DND-41 (cell line): ENCODE data around the gene DPT.

ENCODE experiments used
- ATAC-seq: fragments of 200-7000 bp; cut with Tn5 transposase; 3 replicates; pipeline ENCODE4 v1.9.1; 2021; ENCODE audit warnings: low read depth; ENCODE audit not compliant: insufficient read depth
- DNase-seq: peaks from one replicate; pipeline ENCODE4 v3.0.0-alpha.2; 2020
- H2AFZ ChIP-seq: 2 replicates; pipeline ENCODE4 v1.6.0; 2012; ENCODE audit warnings: low read depth, low read length
- H3K27ac ChIP-seq: 2 replicates; pipeline ENCODE4 v1.5.1; 2012; ENCODE audit warnings: low read length, inconsistent platforms
- H3K27me3 ChIP-seq: fragments of 200-600 bp; sonication (generic); 2 replicates; pipeline ENCODE4 v1.6.0; 2012; ENCODE audit warnings: low read length, mild to moderate bottlenecking, inconsistent platforms; ENCODE audit not compliant: insufficient read depth, poor library complexity
- H3K36me3 ChIP-seq: 2 replicates; pipeline ENCODE4 v1.5.1; 2012; ENCODE audit warnings: low read length, inconsistent platforms; ENCODE audit not compliant: insufficient read depth
- H3K4me1 ChIP-seq: 2 replicates; pipeline ENCODE4 v1.5.1; 2012; ENCODE audit warnings: mild to moderate bottlenecking, low read length; ENCODE audit not compliant: insufficient read depth
- H3K4me2 ChIP-seq: 2 replicates; pipeline ENCODE4 v1.6.0; 2012; ENCODE audit warnings: mild to moderate bottlenecking, moderate library complexity, low read length, inconsistent platforms; ENCODE audit not compliant: insufficient read depth
- H3K4me3 ChIP-seq, 2 experiments: fragments of 200-600 bp in 1 of 2; shearing (Covaris generic) in 1 of 2; 2 replicates each; pipeline ENCODE4 v1.5.1; 2012 to 2016; ENCODE audit warnings: inconsistent platforms in 2 of 2, low read length in 2 of 2, mild to moderate bottlenecking in 2 of 2, low read depth in 1 of 2, moderate library complexity in 1 of 2
- H3K79me2 ChIP-seq: 2 replicates; pipeline ENCODE4 v1.6.0; 2012; ENCODE audit warnings: low read length, inconsistent platforms; ENCODE audit not compliant: insufficient read depth
- H3K9ac ChIP-seq: 2 replicates; pipeline ENCODE4 v1.6.0; 2012; ENCODE audit warnings: low read depth, mild to moderate bottlenecking, inconsistent platforms, low read length, moderate library complexity
- H3K9me3 ChIP-seq: 2 replicates; pipeline ENCODE4 v1.5.1; 2012; ENCODE audit warnings: low read length, moderate library complexity, mild to moderate bottlenecking, inconsistent platforms; ENCODE audit not compliant: insufficient read depth, severe bottlenecking
- H4K20me1 ChIP-seq: 2 replicates; pipeline ENCODE4 v1.6.0; 2012; ENCODE audit warnings: low read length; ENCODE audit not compliant: insufficient read depth
- CTCF ChIP-seq: IDR thresholded peaks from 2 replicates; pipeline ENCODE4 v1.5.1; 2012; ENCODE audit warnings: borderline replicate concordance, low read length, moderate library complexity, mild to moderate bottlenecking; ENCODE audit not compliant: poor library complexity, severe bottlenecking; ENCODE audit errors: extremely low read depth
- EZH2 ChIP-seq: IDR thresholded peaks from 3 replicates; pipeline ENCODE4 v1.6.1; 2012; ENCODE audit warnings: borderline replicate concordance, low read depth, mild to moderate bottlenecking, moderate library complexity, low read length, inconsistent platforms; ENCODE audit not compliant: severe bottlenecking

Gene DPT

GRCh38 chr1:168656485-168656884 lies 72.5 kb downstream of the DPT start:
- H3K79me2 ChIP-seq, result no peaks in the 10 kb centered on the region
- H2AFZ ChIP-seq, result no peak overlapping the region
- H3K9me3 ChIP-seq, result no peaks in the 10 kb centered on the region
- DNase-seq (no peak), ATAC-seq (no peak)
- H4K20me1 ChIP-seq, result no peaks in the 10 kb centered on the region
- no peak overlapping the region for H3K4me3 ChIP-seq
- no peak for TF ChIP-seq CTCF
- no peak for TF ChIP-seq EZH2
- H3K4me1 ChIP-seq, result no peaks in the 10 kb centered on the region
- H3K27me3 ChIP-seq, result peaks cover 5% of the 10 kb centered on the region
- H3K4me2 ChIP-seq, result no peak overlapping the region
- no peaks in the 10 kb centered on the region for H3K36me3 ChIP-seq
- H3K27ac ChIP-seq, result no peak overlapping the region
- H3K9ac ChIP-seq, result no peak overlapping the region

- Histone ChIP-seq H3K9ac (no peak overlapping the region), H3K9me3 (no peaks in the 10 kb centered on the region), H3K36me3 (no peaks in the 10 kb centered on the region), H3K4me2 (no peak overlapping the region), H3K4me3 (no peak overlapping the region), H3K79me2 (no peaks in the 10 kb centered on the region), H3K27me3 (peaks cover 5% of the 10 kb centered on the region), H3K27ac (no peak overlapping the region), H4K20me1 (no peaks in the 10 kb centered on the region), H2AFZ (no peak overlapping the region), H3K4me1 (no peaks in the 10 kb centered on the region)
- ATAC-seq, result no peak
- TF ChIP-seq EZH2 (no peak), CTCF (no peak)
- DNase-seq, result no peak
Observed at GRCh38 chr1:168654198-168654915, 74.6 kb downstream of the DPT start.

- Histone ChIP-seq H3K79me2 (no peaks in the 10 kb centered on the region), H3K27ac (no peak overlapping the region), H3K4me3 (no peak overlapping the region), H3K9me3 (no peaks in the 10 kb centered on the region), H4K20me1 (no peaks in the 10 kb centered on the region), H3K36me3 (no peaks in the 10 kb centered on the region), H3K27me3 (peaks cover 5% of the 10 kb centered on the region), H3K4me1 (no peaks in the 10 kb centered on the region), H2AFZ (no peak overlapping the region), H3K9ac (no peak overlapping the region), H3K4me2 (no peak overlapping the region)
- TF ChIP-seq CTCF (no peak), EZH2 (no peak)
- no peak for ATAC-seq
- no peak for DNase-seq
Observed at GRCh38 chr1:168653567-168653966, 75.4 kb downstream of the DPT start.
